ENCODE results near the gene AGAP1.

AGAP1 gene

DNA sequence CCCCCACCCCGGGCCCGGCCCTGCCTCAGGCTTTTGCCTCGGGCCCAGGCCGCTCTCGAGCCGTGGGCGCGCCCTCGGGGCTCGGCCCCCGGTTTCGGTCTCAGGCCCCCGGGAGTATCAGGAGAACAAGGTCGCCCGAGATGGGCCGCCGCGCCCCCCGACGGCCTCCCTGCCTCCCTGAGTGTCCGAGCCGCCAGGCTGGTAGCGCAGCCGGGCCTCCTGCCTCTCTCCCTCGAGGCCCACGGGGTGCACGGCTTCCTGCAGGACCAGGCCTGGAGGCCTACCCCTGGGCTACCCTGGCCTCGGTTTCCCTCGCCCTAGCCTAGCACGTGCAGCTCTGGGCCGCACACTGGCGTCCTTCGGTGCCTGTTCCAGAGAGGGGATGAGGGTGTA, 665.9 kb downstream of the AGAP1 start:
- TF ChIP-seq CTCF (IDR thresholded peaks at IDR 0.05): no peak
- peak; percentile 64 for DNase-seq (ENCODE audit: low spot score)
- H3K27ac ChIP-seq: no peak overlapping the region
- no peak overlapping the region for H3K4me3 ChIP-seq

DNA sequence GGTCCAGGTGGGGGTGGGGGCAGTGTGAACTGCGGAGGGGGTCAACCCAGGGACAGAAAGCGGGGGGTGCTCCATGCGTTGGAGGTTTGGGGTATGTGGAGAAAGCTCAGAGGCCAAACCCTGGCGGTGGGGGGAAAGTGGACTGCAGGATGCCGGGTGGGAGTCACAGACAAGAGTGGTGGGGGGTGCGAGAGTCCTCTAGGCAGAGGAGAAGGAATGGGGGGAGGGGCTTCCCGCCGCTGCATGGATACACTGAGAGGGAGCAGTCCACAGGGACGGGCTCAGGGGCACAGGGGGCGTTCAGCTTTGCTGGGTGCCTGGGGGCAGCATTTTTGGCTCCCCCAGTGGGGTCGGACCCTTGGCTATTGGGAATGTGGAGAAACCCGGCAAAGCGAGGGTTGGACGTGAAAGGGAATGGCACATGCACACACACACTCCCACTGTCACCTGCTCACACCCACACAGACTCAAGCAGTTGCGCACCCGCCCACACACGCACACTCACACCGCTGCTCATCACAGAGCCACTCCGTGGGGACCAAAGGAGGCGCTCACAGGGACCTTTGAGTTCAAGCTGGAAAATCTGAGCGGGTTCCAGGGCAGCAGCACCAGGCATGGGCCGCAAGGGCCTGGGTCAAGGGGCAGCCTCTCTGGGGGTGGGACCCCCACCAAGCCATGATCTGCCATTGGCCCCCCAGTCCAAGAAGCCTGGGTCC, 666.7 kb downstream of the AGAP1 start:
- Histone ChIP-seq H3K27ac (no peak overlapping the region), H3K4me3 (no peak overlapping the region)
- no peak for TF ChIP-seq CTCF (IDR thresholded peaks at IDR 0.05)
- DNase-seq (ENCODE audit: low spot score): peak; percentile 69

GRCh38 chr2:236161082-236161462, 667.2 kb downstream of the AGAP1 start:
- no peak for TF ChIP-seq CTCF (IDR thresholded peaks at IDR 0.05)
- H3K4me3 ChIP-seq: no peak overlapping the region
- no peak for DNase-seq (ENCODE audit: low spot score)

GRCh38 chr2:236161531-236161930, 667.7 kb downstream of the AGAP1 start:
- TF ChIP-seq CTCF (IDR thresholded peaks at IDR 0.05): no peak
- Histone ChIP-seq H3K4me3 (no peak overlapping the region), H3K27ac (no peak overlapping the region)
- peak; percentile 59 for DNase-seq (ENCODE audit: low spot score)

More at GRCh38 chr2:236161082-236161462, 667.2 kb downstream of the AGAP1 start:
- H3K27ac ChIP-seq: no peak overlapping the region

DNA sequence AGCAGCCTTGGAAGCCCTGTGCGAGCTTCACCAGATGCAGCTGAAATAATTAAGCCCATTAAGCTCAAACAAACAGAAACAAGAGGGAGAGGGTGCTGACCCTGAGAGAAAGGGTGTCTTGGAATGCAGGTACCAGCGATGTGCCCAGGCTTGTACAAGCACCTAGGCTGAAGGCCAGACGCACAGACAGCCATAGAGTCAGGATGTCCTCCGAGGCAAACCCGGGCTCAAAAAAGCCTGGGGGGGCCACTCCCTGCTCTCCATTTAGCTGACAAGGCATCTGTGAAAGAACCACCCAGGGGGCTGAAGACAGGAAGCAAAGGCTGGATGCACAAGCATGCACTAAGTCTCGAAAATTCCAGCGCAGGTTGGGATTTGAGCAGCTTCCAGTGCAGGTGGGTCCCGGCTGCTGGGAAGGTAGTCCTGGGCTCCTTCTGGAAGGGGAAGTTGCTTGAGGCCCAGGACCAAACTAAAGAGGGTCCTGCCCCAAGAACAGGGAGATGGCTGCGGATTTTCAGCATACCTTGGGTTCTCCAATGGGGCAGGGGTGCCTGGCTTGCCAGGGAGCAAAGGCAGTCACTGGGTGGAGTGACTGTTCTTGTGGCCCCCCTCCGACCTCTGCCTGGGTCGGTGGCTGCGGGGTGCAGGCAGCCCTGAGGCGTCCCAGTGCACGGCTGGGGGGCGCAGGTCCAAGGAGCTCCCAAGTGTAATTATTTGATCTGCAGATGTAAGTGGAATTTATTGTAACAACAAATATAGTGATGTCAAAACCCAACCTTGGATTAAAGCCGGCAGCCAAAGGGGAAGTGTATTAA, 668.4 kb downstream of the AGAP1 start:
- peak; percentile 43 for DNase-seq (ENCODE audit: low spot score)
- TF ChIP-seq CTCF (IDR thresholded peaks at IDR 0.05): no peak
- Histone ChIP-seq H3K4me3 (no peak overlapping the region), H3K27ac (no peak overlapping the region)

- no peak for TF ChIP-seq CTCF (IDR thresholded peaks at IDR 0.05)
- Histone ChIP-seq H3K27ac (no peak overlapping the region), H3K4me3 (peak overlapping the region; percentile 60)
- DNase-seq (ENCODE audit: low spot score): no peak
Measured at GRCh38 chr2:236162882-236163470, 669.1 kb downstream of the AGAP1 start.
